Stimulated activated CD4-positive, alpha-beta T cell treated with anti-CD3 and anti-CD28 coated beads, TNF-alpha, amount 100 ng/mL, for 48 hours (primary cell): Measurements from ENCODE around the gene TRNAU1AP.
"Not testable (repeated sequence)": the region's sequence is repeated elsewhere in the genome, so short reads cannot be mapped to it uniquely, and the experiment has no call there.

Source experiments
- DNase-seq, 3 donors: peaks; one replicate each; pipeline ENCODE4 v3.0.0-alpha.2; 2020; ENCODE audit warnings: low read depth in 3 of 3

The TRNAU1AP gene

DNA sequence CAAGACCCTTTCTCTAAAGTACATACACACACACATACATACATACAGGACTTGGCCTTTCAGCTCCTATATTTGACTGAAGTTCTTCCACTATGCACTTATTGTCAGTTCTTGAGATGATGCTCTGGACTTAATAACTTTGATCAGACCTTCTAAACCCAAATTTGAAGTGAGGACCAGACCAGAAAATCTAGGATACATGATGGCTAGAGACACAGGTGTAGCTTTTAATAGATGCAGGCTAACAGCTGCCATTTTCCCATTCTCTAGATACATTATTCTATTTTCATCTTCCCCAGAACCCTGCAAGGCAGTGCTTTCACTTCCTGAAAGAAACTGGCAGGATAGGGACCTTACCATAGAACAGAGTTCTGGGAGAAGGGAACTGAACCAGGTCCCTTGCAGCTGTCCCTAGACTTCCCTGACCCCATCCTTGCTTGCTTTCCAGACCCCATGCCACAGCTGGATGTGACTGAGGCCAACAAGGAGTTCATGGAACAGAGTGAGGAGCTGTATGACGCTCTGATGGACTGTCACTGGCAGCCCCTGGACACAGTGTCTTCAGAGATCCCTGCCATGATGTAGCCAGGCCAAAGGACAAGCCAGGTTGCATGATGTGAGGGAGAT, 24.3 kb downstream of the TRNAU1AP start:
- no peak for DNase-seq

DNA sequence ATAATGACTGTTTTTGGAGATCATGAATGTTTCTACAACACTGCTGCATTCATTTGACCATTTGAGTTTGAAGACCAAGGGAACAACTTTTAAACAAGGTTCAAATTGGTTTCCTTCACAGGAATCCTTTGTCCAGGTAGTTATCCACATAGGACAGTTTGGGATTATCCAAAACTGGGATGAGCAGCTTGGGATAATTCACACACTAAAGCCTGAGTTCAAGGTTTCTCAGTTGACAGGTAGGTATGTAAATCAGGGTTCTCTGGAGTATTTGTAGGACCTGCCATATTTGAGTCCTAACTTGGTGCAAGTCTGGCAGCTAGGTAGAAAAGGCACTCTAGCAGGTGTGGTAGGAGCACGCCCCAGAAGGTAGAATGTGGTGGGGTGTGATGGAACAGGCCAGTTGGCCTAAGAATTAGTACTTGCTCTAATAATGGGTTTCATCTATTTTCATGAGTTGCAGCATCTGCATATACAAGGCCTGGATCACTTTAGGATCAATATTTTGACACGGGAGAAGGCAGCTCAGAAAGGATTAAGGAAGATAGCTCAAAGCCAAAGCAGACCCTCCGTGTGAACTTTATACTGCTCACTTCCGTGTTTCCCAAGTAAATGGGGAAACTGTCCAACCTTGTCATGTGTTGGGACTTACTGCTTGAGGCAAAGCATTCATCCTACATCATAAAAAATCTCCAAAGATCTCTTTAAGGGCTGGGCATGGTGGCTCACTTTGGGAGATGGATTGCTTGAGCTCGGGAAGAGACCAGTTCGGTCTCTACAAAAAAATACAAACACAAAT, 25.1 kb downstream of the TRNAU1AP start:
- DNase-seq: no peak

DNA sequence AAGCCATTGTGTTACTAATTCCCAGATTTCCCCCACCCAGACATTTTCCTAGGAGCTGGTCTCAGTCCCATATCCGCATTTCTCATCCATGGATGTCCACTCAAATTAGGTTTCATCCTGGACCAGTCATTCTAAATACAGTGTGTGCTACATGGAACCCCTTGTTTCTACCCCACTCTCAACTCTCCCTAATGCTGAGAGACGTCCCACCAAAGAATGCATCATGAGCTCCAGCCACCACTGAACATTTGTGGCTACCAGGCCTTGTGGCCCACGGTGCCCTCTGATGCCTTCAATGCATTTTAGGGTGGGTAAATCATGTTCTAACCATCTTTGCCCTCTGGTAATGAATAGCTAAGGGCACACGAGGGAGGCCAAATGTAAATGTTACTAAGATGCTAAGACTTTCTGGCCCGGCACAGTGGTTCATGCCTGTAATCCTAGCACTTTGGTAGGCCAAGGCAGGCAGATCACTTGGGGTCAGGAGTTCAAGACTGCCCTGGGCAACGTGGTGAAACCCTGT, 25.9 kb downstream of the TRNAU1AP start:
- no peak for DNase-seq

DNA sequence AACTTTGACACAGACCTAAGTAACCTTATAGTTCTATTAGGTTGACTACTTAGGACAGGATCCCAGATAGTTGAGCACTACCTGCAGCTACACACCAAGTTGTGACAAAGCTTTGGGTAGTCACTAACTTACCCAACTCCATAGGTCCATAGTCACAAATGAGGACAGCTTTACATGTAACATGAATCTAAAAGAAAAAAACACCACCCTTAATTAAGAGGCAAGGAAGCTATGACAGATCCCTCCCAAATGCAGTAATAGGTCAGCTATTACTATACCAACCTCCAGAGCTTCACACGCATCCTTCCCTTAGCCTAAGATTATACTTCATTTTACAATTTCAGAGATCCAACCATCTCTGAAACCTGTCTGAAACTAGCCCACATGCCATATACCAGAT, 26.5 kb downstream of the TRNAU1AP start:
- no peak for DNase-seq

DNA sequence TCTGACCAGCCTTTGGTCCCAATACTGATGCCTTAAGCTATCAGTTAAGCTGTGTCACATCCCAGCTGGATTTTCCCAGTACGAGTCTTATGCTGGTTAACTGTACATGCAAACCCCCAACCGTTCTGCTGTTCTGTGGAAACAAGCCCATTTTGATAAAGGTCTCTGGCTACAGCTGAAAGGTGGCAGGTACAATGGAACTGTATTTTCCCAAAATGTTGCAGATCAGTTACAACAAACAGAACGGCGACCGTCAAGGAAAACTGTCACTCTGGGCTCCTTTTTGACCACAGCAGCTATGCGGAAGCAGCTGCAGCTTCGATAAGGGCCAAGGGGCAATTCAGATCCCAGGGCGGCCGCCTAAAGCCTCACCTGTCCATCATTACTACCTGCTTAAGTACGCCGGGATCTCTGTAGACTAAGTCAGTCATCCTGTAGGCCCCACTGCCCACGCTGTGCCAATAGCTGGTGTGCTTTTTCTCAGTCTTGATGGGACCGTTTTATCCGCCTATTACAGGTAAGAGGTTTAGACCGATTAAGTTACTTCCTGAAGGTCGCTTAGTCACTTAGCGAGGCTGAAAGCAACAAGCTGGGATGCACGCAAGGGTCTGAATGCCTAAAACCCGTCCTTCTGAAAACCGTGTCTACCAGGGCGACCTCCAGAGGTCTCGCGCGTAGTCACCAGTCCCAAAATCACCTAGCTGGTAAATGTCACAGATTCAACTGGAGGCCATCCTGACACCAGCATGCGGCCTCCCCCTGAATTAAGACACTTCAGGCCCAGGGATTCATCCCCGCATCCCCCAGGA, 28.0 kb downstream of the TRNAU1AP start:
- DNase-seq: peak in 2 of 3 donors; percentile 35 to 44

DNA sequence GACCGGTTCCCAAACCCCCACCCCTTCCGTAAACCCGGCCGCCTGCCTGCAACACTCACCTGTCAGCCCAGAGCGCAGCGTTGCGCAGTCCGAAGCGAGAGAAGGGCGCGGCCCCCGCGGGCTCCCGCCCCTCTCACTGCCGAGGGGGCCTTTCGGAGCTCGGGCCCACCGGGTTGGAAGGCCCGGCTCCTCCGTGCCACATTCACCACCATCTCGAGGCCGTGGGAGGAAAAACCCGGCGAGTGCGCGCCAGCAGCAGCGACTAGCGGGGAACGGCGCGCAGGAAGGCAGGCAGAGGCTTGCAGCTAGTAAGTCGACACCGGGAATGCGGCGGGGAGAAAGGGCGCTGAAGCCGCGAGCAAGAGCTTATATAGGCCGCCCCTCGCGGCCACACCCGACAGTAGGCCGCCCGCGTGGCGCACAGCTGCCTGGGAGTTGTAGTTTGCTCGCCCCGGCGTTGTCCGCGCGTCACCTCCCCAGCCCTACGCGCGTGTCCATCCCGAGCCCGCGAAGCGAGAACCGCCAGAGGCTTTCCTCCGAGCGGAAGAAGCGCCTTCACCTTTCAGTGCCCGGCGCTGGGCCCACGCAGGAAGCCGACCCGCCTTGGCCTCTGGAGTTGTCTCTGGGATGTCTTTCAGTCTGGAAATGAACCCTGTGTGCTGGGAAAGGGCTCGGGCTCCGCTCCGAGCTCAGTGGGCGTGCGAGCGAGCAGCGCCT, 28.8 kb downstream of the TRNAU1AP start:
- DNase-seq: peak; percentile 86 to 91 (median 91)

DNA sequence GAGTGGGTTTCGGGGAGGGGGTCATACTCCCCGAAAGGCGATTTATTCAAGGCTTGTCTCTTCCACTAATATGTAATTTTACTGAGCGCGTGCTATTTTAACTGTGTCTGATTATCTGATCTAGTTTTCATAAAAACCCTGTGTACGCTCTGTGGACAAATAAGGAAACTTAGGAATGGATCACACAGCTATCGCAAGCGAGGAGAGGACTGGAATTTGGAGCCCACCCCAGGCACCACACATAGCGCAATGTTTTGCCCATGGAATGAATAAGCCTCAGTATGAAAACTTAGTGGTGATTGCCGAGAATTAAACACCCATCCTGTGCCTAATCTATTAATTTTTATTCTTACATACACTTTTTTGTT, 29.3 kb downstream of the TRNAU1AP start:
- no peak for DNase-seq

DNA sequence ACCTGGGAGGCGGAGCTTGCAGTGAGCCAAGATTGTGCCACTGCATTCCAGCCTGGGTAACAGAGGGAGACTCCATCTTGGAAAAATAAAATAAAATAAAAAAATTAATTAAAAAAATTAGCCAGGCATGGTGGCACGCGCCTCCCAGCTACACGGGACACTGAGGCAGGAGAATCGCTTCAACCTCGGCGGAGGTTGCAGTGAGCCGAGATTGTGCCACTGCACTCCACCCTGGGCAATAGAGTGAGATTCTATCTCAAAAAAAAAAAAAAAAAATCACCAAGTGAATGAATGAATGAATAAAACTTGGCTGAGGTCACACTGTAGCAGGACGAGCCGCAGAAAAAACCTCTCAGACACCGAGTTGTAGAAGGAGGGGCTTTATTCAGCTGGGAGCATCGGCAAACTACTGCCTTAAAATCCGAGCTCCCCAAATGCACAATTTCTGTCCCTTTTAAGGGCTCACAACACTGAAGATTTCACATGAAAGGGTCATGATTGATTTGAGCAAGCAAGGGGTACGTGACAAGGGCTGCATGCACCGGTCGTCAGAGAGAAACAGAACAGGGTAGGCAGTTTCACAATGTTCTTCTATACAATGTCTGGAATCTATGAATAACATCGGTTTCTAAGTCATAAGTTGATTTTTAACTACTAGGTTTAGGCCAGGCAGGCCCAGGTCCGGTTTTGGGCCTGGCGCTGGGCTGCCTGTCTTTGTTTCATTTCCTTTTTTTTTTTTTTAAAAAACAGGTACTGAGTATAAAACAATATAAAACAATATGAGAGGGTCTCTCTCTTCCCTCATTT, 33.9 kb downstream of the TRNAU1AP start:
- not testable (repeated sequence) for DNase-seq

DNA sequence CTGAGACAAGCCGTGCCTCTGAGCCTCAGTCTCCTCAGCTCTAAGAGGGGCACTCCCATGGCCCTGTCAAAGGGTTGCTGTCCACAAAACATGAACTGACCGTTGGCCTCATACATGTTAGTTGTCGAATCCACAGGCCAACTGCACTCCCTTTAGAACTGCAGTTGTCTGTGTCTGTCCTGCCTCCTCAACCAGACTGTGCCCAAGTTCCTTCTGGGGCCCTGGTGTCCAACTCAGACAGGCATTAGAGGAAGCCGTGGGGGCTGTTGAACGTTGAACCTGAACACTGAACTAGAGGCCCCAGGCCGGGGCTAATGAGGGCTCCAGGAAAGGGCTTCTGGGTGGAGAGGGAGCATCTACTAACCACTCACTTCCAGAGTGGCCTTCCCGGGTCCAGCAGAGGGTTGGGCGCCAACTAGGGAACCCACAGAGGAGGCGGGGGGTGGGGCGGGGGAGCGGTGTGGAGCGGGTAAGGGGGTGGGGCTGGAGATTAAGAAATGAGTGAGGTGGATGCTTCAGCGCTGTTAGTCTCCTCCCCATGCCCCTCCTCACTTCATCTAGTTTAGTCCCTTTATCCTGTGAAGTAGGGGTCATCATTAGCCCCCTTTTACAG, 38.9 kb downstream of the TRNAU1AP start, which contains the start of gene RAB42:
RAB42 (plus strand) TSS at position 558 of the 613 bp plus-strand sequence. CDS start 247 bp downstream, outside the sequence.
- no peak for DNase-seq

DNA sequence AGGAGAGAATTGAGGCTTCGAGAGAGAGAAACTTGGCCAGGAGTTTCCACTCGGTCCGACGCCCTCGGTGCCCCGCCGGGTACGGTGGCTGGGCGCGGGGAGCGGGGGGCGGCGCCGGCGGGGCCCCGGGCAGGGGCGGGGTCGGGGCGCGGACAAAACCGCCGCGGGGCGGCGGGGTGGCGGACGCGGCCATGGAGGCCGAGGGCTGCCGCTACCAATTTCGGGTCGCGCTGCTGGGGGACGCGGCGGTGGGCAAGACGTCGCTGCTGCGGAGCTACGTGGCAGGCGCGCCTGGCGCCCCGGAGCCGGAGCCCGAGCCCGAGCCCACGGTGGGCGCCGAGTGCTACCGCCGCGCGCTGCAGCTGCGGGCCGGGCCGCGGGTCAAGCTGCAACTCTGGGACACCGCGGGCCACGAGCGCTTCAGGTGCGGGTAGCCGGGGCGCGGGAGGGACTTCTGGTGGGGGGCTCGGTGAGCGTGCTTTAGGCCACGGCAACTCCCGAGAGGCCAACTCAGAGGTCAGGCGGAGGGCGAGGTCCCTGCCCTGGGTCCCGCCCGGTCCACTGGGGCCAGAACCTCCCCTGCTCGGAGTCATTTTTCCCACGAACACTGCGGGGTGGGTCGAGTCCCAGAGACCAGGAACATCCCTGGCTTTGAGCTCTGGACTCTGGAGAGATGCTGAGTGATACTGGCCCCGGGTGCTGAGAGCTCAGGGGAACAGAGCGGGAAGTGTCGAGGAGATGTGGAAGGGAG, 39.6 kb downstream of the TRNAU1AP start:
- DNase-seq: no peak

DNA sequence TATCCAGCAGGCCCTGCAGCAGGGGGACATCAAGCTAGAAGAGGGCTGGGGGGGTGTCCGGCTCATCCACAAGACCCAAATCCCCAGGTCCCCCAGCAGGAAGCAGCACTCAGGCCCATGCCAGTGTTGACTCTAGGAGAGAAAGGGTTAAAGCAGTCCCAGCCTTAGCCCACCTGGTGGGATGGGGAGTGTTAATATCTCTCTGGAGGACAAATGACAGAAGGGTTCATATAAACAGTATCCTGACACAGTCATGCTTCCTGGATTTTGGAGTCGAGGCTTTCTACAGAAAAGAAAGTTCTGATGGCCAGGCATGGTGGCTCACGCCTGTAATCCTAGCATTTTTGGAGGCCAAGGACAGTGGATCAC, 41.1 kb downstream of the TRNAU1AP start:
- DNase-seq: not testable (repeated sequence)

DNA sequence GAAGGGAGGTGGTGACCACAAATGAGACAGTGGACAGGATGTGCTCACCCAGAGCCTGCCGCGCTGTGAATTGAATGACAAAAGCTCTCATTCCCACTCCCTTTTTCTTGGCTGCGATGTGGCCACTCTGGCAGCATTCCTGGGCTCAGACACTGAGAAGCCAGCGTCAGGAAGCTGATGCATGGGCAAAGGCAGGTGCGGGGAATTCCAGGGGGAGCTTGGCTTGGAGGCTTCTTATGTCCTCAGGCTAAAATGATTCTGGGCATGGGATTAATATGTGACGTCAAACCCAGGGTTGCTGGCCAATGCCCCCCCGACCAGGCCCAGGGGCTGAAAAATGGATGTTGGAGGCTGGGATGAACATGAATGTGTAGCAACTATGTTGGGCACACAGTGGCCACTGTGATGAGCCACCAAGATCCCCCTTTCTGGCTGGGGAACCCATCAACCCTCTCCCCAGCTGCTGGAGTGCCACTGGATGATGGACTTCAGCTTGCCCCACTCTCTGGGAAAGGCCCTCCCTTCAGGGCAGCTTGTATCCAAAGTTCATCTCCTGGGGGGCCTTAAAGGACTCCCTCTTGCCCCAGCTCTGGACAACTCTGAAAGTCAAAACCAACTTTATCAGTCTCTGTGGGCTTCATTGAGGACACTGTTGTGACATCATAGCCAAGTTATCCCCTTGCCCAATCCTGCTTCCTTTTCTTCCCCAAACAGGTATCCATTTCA, 42.0 kb downstream of the TRNAU1AP start:
- not testable (repeated sequence) for DNase-seq

DNA sequence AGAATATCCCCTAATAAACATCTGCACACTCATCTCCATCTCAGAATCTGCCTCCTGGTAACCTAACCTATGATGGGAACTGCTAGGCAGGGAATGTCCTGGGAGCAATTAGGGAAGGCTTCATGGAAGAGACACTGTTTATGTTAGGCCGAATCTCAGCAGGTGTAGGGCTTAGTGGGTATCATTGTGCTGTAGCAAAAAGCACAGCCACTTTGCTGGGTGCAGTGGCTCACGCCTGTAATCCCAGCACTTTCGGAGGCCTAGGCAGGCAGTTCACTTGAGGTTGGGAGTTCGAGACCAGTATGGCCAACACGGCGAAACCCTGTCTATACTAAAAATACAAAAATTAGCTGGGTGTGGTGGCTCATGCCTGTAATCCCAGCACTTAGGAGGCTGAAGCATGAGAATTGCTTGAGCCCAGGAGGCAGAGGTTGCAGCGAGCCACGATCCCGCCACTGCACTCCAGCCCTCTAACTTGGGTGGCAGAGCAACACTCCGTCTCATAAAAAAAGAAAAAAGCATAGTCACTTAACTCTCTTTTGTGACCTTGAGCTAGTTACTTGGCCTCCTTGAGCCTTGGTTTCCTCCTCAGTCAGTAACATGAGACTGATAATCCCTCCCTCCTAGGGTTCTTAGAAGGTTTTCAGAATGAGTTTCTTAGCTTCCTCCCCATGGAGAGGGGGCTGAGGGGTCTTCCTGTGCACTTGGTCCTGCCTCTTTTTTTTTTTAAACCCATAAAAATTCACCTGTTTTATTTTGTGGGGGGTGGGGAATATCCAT, 42.7 kb downstream of the TRNAU1AP start:
- no peak for DNase-seq

DNA sequence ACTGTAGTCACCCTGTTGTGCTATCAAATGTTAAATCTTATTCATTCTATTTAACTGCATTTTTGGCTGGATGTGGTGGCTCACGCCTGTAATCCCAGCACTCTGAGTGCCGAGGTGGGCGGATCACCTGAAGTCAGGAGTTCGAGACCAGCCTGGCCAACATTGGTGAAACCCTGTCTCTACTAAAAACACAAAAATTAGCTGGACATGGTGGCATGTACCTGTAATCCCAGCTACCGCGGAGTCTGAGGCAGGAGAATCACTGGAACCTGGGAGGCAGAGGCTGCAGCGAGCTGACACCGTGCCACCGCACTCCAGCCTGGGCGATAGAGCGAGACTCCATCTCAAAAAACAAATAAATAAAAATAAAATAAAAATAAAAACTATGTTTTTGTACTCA, 43.4 kb downstream of the TRNAU1AP start:
- not testable (repeated sequence) for DNase-seq

DNA sequence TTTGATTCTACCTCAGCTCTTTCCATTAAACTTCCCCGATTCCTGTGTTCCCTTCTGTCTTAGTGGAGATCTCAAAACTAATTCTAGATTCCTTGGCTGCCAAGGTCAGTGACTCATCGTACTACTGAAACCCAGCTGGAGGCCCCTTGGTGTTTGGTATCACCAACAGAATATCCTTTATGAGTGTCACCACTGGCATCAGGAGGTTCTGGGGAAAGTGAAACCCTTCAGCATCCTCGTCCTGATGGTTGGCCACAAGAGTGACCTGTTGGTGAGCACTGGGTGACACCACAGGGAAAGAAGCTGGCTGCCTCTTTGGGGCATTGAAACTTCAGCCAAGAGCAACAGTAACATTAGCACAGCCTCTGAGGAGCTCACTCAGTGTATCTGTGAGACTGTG, 48.8 kb downstream of the TRNAU1AP start:
- DNase-seq: peak in 1 of 3 donors; percentile 29

DNA sequence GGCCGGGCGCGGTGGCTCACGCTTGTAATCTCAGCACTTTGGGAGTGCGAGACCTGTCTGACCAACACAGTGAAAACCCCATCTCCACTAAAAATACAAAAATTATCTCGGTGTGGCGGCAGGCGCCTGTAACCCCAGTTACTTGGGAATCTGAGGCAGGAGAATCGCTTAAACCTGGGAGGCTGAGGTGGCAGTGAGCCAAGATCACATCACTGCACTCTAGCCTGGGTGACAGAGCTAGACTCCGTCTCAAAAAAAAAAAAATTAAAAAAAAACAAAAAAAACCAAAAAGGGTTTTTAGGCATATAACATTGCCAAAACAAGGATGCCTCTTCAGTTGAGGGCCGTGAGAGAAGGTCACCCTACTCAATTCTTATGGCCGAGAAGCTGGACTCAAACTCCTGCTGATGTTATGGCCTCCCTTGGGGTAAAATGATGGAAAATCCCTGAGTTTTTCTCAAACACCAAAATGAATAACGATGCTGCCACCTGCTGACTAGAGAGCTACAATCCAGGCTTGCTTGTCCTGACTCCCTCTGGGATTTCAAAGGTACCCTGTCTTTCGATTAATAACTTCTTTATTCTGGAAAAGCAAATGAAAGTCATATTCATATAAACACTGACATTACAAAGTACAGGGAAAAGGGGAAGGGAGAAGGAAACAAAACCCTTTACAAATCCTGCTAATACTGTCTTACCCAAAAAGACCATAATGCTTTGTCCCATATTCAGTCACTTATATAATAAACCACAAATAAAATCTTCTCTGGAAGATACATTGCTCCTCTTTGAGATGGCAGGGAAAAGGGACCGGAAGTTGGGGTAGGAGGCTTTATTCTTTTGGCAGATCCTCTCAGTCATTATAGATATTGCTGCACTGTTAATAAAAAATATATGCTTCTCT, 49.9 kb downstream of the TRNAU1AP start:
- DNase-seq: no peak

DNA sequence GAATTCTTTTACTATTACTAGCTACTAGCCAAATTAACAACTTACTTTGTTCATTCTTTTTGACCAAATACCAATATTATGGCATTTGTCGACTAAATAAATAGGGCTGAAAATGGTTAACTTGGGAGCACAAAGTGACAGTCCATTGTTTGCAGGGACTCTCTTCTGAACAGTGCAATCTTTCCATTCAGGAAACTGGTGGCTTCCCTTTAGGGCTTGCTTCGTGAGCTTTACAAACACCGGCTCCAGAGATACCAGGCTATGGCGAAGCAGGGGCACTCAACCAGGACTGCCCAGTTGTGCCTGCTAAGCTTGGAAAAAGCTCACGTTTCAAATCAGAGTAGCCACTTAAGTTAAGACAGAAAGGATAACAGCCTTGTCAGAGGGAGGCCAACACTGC, 51.5 kb downstream of the TRNAU1AP start:
- no peak for DNase-seq
